Astrocyte (in vitro differentiated cells and primary cell): ENCODE results near the gene TENM4. TPM values are rescaled to one million over a fixed set of nuclear protein-coding genes. Genes with fewer than 3 reads are reported as not detected.

Experiments
- DNase-seq: peaks from one replicate; pipeline ENCODE4 v3.0.0-alpha.2; 2010; ENCODE audit warnings: low read depth
- FAIRE-seq: peaks from 2 replicates; lab custom pipeline; 2011; peaks lifted over from hg19 to GRCh38; lab: Jason Lieb, UNC
- H2AFZ ChIP-seq: 2 replicates; pipeline ENCODE4 v1.6.0; 2012; ENCODE audit warnings: low read depth, low read length, inconsistent platforms
- H3K27ac ChIP-seq: 2 replicates; pipeline ENCODE4 v1.5.1; 2011; ENCODE audit warnings: low read depth, low read length, inconsistent platforms
- H3K27me3 ChIP-seq: 2 replicates; pipeline ENCODE4 v1.6.0; 2011; ENCODE audit warnings: low read length, inconsistent platforms; ENCODE audit not compliant: insufficient read depth
- H3K36me3 ChIP-seq: 2 replicates; pipeline ENCODE4 v1.5.1; 2011; ENCODE audit warnings: low read length, inconsistent platforms; ENCODE audit not compliant: insufficient read depth
- H3K4me1 ChIP-seq: 2 replicates; pipeline ENCODE4 v1.5.1; 2011; ENCODE audit warnings: low read length, inconsistent platforms; ENCODE audit not compliant: insufficient read depth
- H3K4me2 ChIP-seq: 2 replicates; pipeline ENCODE4 v1.6.0; 2012; ENCODE audit warnings: low read length, inconsistent platforms
- H3K4me3 ChIP-seq: 2 replicates; pipeline ENCODE4 v1.5.1; 2011; ENCODE audit warnings: low read depth, mild to moderate bottlenecking, low read length, inconsistent platforms; ENCODE audit not compliant: insufficient read depth
- H3K79me2 ChIP-seq: 2 replicates; pipeline ENCODE4 v1.6.0; 2012; ENCODE audit warnings: mild to moderate bottlenecking, low read length, inconsistent platforms; ENCODE audit not compliant: insufficient read depth
- H3K9ac ChIP-seq: 2 replicates; pipeline ENCODE4 v1.6.0; 2012; ENCODE audit warnings: mild to moderate bottlenecking, low read length, inconsistent platforms
- H3K9me3 ChIP-seq: 2 replicates; pipeline ENCODE4 v1.5.1; 2012; ENCODE audit warnings: low read depth, mild to moderate bottlenecking, low read length, inconsistent platforms; ENCODE audit not compliant: insufficient read depth
- H4K20me1 ChIP-seq: 2 replicates; pipeline ENCODE4 v1.6.0; 2012; ENCODE audit warnings: low read length, inconsistent platforms; ENCODE audit not compliant: insufficient read depth
- H3K27ac Mint-ChIP-seq: one replicate; pipeline ENCODE4 v1.8.0; 2021; ENCODE audit warnings: mild to moderate bottlenecking, mixed read lengths; ENCODE audit not compliant: unreplicated experiment
- H3K27me3 Mint-ChIP-seq: one replicate; pipeline ENCODE4 v1.8.0; 2021; ENCODE audit warnings: low read depth, mixed read lengths; ENCODE audit not compliant: unreplicated experiment
- H3K36me3 Mint-ChIP-seq: one replicate; pipeline ENCODE4 v1.8.0; 2021; ENCODE audit warnings: low read depth, mixed read lengths; ENCODE audit not compliant: unreplicated experiment
- H3K4me1 Mint-ChIP-seq: one replicate; pipeline ENCODE4 v1.8.0; 2021; ENCODE audit warnings: low read depth, mixed read lengths; ENCODE audit not compliant: unreplicated experiment
- H3K4me3 Mint-ChIP-seq: one replicate; pipeline ENCODE4 v1.8.0; 2021; ENCODE audit warnings: mild to moderate bottlenecking, moderate library complexity, mixed read lengths; ENCODE audit not compliant: unreplicated experiment
- H3K9me3 Mint-ChIP-seq: one replicate; pipeline ENCODE4 v1.8.0; 2021; ENCODE audit warnings: mild to moderate bottlenecking, mixed read lengths; ENCODE audit not compliant: unreplicated experiment
- CTCF ChIP-seq: IDR thresholded peaks from 2 replicates; pipeline ENCODE4 v1.5.1; 2011; ENCODE audit warnings: low read depth, mild to moderate bottlenecking, inconsistent platforms, low read length, moderate library complexity; ENCODE audit not compliant: insufficient read depth
- EZH2 ChIP-seq: IDR thresholded peaks from 2 replicates; pipeline ENCODE4 v1.6.1; 2012; ENCODE audit warnings: mild to moderate bottlenecking, low read length, inconsistent platforms; ENCODE audit not compliant: insufficient read depth
- total RNA-seq: library from RNA; stranded (reverse); gene quantifications from 2 replicates; pipeline ENCODE4 v1.2.1, GENCODE V29; 2021

The TENM4 gene
- total RNA-seq, 1 donor from 2014 or later: 7.5 TPM

- TF ChIP-seq CTCF (no peak), EZH2 (no peak)
- no peaks in the 10 kb centered on the region for H3K36me3 ChIP-seq
- no peak overlapping the region for H3K4me2 ChIP-seq
- H3K4me1 ChIP-seq: no peaks in the 10 kb centered on the region
- H3K4me3 ChIP-seq: no peak overlapping the region
- H4K20me1 ChIP-seq: no peaks in the 10 kb centered on the region
- Mint-ChIP-seq H3K27ac (no peak overlapping the region), H3K4me3 (no peak overlapping the region), H3K4me1 (no peaks in the 10 kb centered on the region), H3K36me3 (no peaks in the 10 kb centered on the region), H3K27me3 (peaks cover 6% of the 10 kb centered on the region), H3K9me3 (peaks cover 13% of the 10 kb centered on the region)
- DNase-seq (no peak), FAIRE-seq (no peak)
- H3K27ac ChIP-seq: no peak overlapping the region
- no peaks in the 10 kb centered on the region for H3K27me3 ChIP-seq
- no peak overlapping the region for H3K9ac ChIP-seq
- H3K9me3 ChIP-seq: no peaks in the 10 kb centered on the region
- H3K79me2 ChIP-seq: no peaks in the 10 kb centered on the region
- H2AFZ ChIP-seq: no peak overlapping the region
These were observed 251.2 kb downstream of the TENM4 start for GRCh38 chr11:79189601-79190000.

GRCh38 chr11:79189055-79189454 is 251.8 kb downstream of the TENM4 start:
- Histone ChIP-seq H3K4me2 (no peak overlapping the region), H3K27me3 (no peaks in the 10 kb centered on the region), H3K27ac (no peak overlapping the region), H3K9me3 (no peaks in the 10 kb centered on the region), H2AFZ (no peak overlapping the region), H3K36me3 (no peaks in the 10 kb centered on the region), H3K79me2 (no peaks in the 10 kb centered on the region), H4K20me1 (no peaks in the 10 kb centered on the region), H3K4me3 (no peak overlapping the region), H3K9ac (no peak overlapping the region), H3K4me1 (no peaks in the 10 kb centered on the region)
- DNase-seq: no peak
- Mint-ChIP-seq H3K36me3 (no peaks in the 10 kb centered on the region), H3K27ac (no peak overlapping the region), H3K4me1 (no peaks in the 10 kb centered on the region), H3K27me3 (peaks cover 6% of the 10 kb centered on the region), H3K9me3 (peaks cover 10% of the 10 kb centered on the region), H3K4me3 (no peak overlapping the region)
- FAIRE-seq: no peak
- TF ChIP-seq CTCF (no peak), EZH2 (no peak)

- Histone ChIP-seq H3K27me3 (no peaks in the 10 kb centered on the region), H3K4me2 (no peak overlapping the region), H2AFZ (no peak overlapping the region), H3K4me1 (no peaks in the 10 kb centered on the region), H3K9me3 (no peaks in the 10 kb centered on the region), H4K20me1 (no peaks in the 10 kb centered on the region), H3K4me3 (no peak overlapping the region), H3K36me3 (no peaks in the 10 kb centered on the region), H3K79me2 (no peaks in the 10 kb centered on the region), H3K9ac (no peak overlapping the region), H3K27ac (no peak overlapping the region)
- TF ChIP-seq EZH2 (no peak), CTCF (no peak)
- Mint-ChIP-seq H3K27me3 (peaks cover 6% of the 10 kb centered on the region), H3K36me3 (no peaks in the 10 kb centered on the region), H3K27ac (no peak overlapping the region), H3K4me3 (no peak overlapping the region), H3K9me3 (peaks cover 3% of the 10 kb centered on the region), H3K4me1 (no peaks in the 10 kb centered on the region)
- FAIRE-seq: no peak
- DNase-seq: no peak
These were observed 254.2 kb downstream of the TENM4 start for GRCh38 chr11:79186669-79187068.
